SK-N-MC (cell line): Measurements from ENCODE around the gene FBXL7.

Experiments used
- EZH2 ChIP-seq: fragments of 200-600 bp; sonication (generic); IDR thresholded peaks from one replicate; pipeline ENCODE4 v1.6.1; 2017; ENCODE audit warnings: antibody characterized with exemption
- FOXP2 ChIP-seq: optimal IDR thresholded peaks from 2 replicates; pipeline ENCODE3; 2011; ENCODE audit warnings: mild to moderate bottlenecking, moderate library complexity; ENCODE audit not compliant: insufficient read depth; ENCODE audit errors: extremely low read length, control extremely low read depth
- POLR2AphosphoS5 ChIP-seq: IDR thresholded peaks from 2 replicates; pipeline ENCODE4 v1.6.1; 2012; ENCODE audit warnings: mild to moderate bottlenecking, low read depth, low read length, borderline replicate concordance

DNA sequence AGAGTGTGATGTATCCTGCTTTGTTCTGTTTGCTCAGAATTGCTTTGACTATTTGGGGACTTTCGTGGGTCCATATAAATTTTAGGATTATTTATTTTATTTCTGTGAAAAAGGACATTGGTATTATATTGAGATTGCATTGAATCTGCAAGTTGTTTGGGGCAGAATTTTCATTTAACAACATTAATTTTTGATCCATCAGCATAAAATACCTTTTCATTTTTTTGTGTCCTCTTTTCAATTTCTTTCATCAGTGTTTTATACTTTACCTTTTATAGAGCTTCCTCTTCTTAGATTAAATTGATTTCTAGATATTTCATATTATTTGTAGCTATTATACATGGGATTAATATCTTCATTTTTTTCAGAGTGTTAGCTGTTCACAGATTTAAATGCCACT is 40.8 kb upstream of the FBXL7 start:
- no peak for TF ChIP-seq POLR2AphosphoS5
- TF ChIP-seq EZH2: no peak
- TF ChIP-seq FOXP2: no peak
